Cardiac fibroblast (primary cell): ENCODE measurements around the gene FHOD3.

Source experiments
- DNase-seq, 2 donors: peaks; one replicate each; pipeline versions ENCODE4 v3.0.0 to v3.0.0-alpha.2; 2010; ENCODE audit warnings: low read depth in 2 of 2
- H3K4me3 ChIP-seq, 2 donors: replicated peaks in 1 of 2; 1 replicate in 1 of 2; 2 replicates in 1 of 2; pipeline ENCODE4 v1.5.1; 2011; ENCODE audit warnings: low read depth in 2 of 2, low read length in 2 of 2, mild to moderate bottlenecking in 2 of 2, moderate library complexity in 1 of 2
- CTCF ChIP-seq: IDR thresholded peaks from one replicate; pipeline ENCODE4 v1.5.1; 2011; ENCODE audit warnings: low read depth, mild to moderate bottlenecking, low read length, inconsistent platforms

FHOD3 gene

GRCh38 chr18:36672437-36673344 lies 375.2 kb downstream of the FHOD3 start:
- H3K4me3 ChIP-seq: peak overlapping the region in 1 of 2 donors; percentile 22
- TF ChIP-seq CTCF: no peak
- DNase-seq: peak; percentile 43 to 76

GRCh38 chr18:36673452-36673851 lies 375.9 kb downstream of the FHOD3 start:
- no peak for TF ChIP-seq CTCF
- no peak for DNase-seq
- no peak overlapping the region for H3K4me3 ChIP-seq

GRCh38 chr18:36675076-36675475 lies 377.6 kb downstream of the FHOD3 start:
- DNase-seq: no peak
- no peak for TF ChIP-seq CTCF
- no peak overlapping the region for H3K4me3 ChIP-seq

GRCh38 chr18:36675542-36675941 lies 378.0 kb downstream of the FHOD3 start:
- no peak overlapping the region for H3K4me3 ChIP-seq
- no peak for TF ChIP-seq CTCF
- no peak for DNase-seq

- DNase-seq: no peak
- TF ChIP-seq CTCF: no peak
- H3K4me3 ChIP-seq: no peak overlapping the region
Measured at GRCh38 chr18:36676629-36677028, 379.1 kb downstream of the FHOD3 start.

GRCh38 chr18:36680042-36680441 lies 382.5 kb downstream of the FHOD3 start:
- no peak for DNase-seq
- H3K4me3 ChIP-seq: no peak overlapping the region
- no peak for TF ChIP-seq CTCF

- DNase-seq: peak in 1 of 2 donors; percentile 16
- TF ChIP-seq CTCF: no peak
- no peak overlapping the region for H3K4me3 ChIP-seq
Measured at GRCh38 chr18:36685580-36685979, 388.1 kb downstream of the FHOD3 start.
